ENCODE data around the gene CEP57L1.

- TF ChIP-seq CTCF (IDR thresholded peaks at IDR 0.05) (no peak), POLR2A (IDR thresholded peaks at IDR 0.05) (no peak)
Measured at GRCh38 chr6:109048670-109049415, 46.5 kb upstream of the CEP57L1 start.
